PC-3 (cell line): ENCODE data around the gene KNTC1. TPM values are rescaled to one million over a fixed set of nuclear protein-coding genes. Genes with fewer than 3 reads are reported as not detected.
"Not testable (repeated sequence)": the region's sequence is repeated elsewhere in the genome, so short reads cannot be mapped to it uniquely, and the experiment has no call there.

Experiments
- ATAC-seq: fragments of 200-7000 bp; cut with Tn5 transposase; 2 replicates; pipeline ENCODE4 v1.9.1; 2020; ENCODE audit warnings: mild to moderate bottlenecking, moderate library complexity
- BruUV-seq: library from RNA; stranded (reverse); fragments of 400-500 nt; replicated peaks from 2 replicates; lab custom pipeline; 2021; lab: Mats Ljungman, UMichigan
- CTCF ChIA-PET: fragments of 300-600 bp; sonication (Branson Sonifier 250); formaldehyde crosslinking; loops from one replicate; lab custom pipeline; 2022; ENCODE audit warnings: antibody characterized with exemption; lab: Charles Lee
- POLR2A ChIA-PET: fragments of 300-600 bp; sonication (Branson Sonifier 250); formaldehyde crosslinking; loops from one replicate; lab custom pipeline; 2022; ENCODE audit warnings: antibody characterized with exemption; ENCODE audit not compliant: unreplicated experiment; lab: Charles Lee
- DNase-seq: peaks from one replicate; pipeline ENCODE4 v3.0.0-alpha.2; 2015
- H2AFZ ChIP-seq: fragments of 300-600 bp; sonication (generic); 2 replicates; pipeline ENCODE4 v1.6.0; 2016; ENCODE audit warnings: antibody characterized with exemption, low read length
- H3F3A ChIP-seq: fragments of 300-600 bp; sonication (generic); one replicate; pipeline ENCODE4 v1.6.0; 2017; ENCODE audit warnings: antibody characterized with exemption, low read length, control low read depth, mild to moderate bottlenecking; ENCODE audit not compliant: unreplicated experiment
- H3K27ac ChIP-seq: fragments of 300-600 bp; sonication (generic); 2 replicates; pipeline ENCODE4 v1.5.1; 2016; ENCODE audit warnings: mild to moderate bottlenecking, low read length
- H3K27me3 ChIP-seq: fragments of 300-600 bp; sonication (generic); 2 replicates; pipeline ENCODE4 v1.6.1; 2016; ENCODE audit warnings: low read length, mixed read lengths
- H3K36me3 ChIP-seq: fragments of 300-600 bp; sonication (generic); 2 replicates; pipeline ENCODE4 v1.6.1; 2016; ENCODE audit warnings: low read depth, mixed run types, low read length, mixed read lengths
- H3K4me1 ChIP-seq: fragments of 300-600 bp; sonication (generic); 2 replicates; pipeline ENCODE4 v1.5.1; 2016; ENCODE audit warnings: low read length; ENCODE audit not compliant: insufficient read depth
- H3K4me2 ChIP-seq: fragments of 300-600 bp; sonication (generic); 2 replicates; pipeline ENCODE4 v1.6.0; 2016; ENCODE audit warnings: low read length
- H3K4me3 ChIP-seq: fragments of 300-600 bp; sonication (generic); 2 replicates; pipeline ENCODE4 v1.5.1; 2016; ENCODE audit warnings: mild to moderate bottlenecking, low read length, mixed read lengths
- H3K79me2 ChIP-seq: fragments of 300-600 bp; sonication (generic); 2 replicates; pipeline ENCODE4 v1.6.1; 2017; ENCODE audit warnings: low read length, mixed read lengths
- H3K9ac ChIP-seq: fragments of 300-600 bp; sonication (generic); 2 replicates; pipeline ENCODE4 v1.6.0; 2016; ENCODE audit warnings: mild to moderate bottlenecking, low read length
- H3K9me2 ChIP-seq: fragments of 300-600 bp; sonication (generic); replicated peaks from 2 replicates; pipeline ENCODE4 v1.6.1; 2016; ENCODE audit warnings: mixed run types, low read length, mixed read lengths
- H3K9me3 ChIP-seq: fragments of 300-600 bp; sonication (generic); 2 replicates; pipeline ENCODE4 v1.6.1; 2016; ENCODE audit warnings: low read length, mixed read lengths
- H4K20me1 ChIP-seq: fragments of 300-600 bp; sonication (generic); 2 replicates; pipeline ENCODE4 v1.6.1; 2016; ENCODE audit warnings: low read length, mixed read lengths
- CTCF ChIP-seq: fragments of 300-600 bp; sonication (generic); conservative IDR thresholded peaks from 2 replicates; pipeline ENCODE4 v1.5.1; 2017; ENCODE audit warnings: antibody characterized with exemption, low read depth, mild to moderate bottlenecking, low read length
- EZH2 ChIP-seq: fragments of 300-600 bp; sonication (generic); IDR thresholded peaks from one replicate; pipeline ENCODE4 v1.6.1; 2017; ENCODE audit warnings: antibody characterized with exemption, mild to moderate bottlenecking, low read length; ENCODE audit not compliant: unreplicated experiment
- EZH2phosphoT487 ChIP-seq: fragments of 300-600 bp; sonication (generic); IDR thresholded peaks from 2 replicates; pipeline ENCODE4 v1.6.1; 2018; ENCODE audit warnings: mild to moderate bottlenecking, antibody characterized with exemption, low read length, borderline replicate concordance
- intact Hi-C: fragments of 100-400 bp; cut with micrococcal nuclease; formaldehyde crosslinking; loops from 2 replicates; pipeline ENCODE4 v1.9.0; 2023
- total RNA-seq: library from RNA; depleted of rRNA; stranded (reverse); fragments of >200 nt; gene quantifications from 2 replicates; pipeline ENCODE4 v1.2.3, GENCODE V29; 2014

Gene KNTC1
- total RNA-seq, 1 experiment from 2014 or later, result 80.3 TPM

- Histone ChIP-seq H3K79me2 (peaks cover 7% of the 10 kb centered on the region; the same call in 1 of the 2 replicates), H3K27me3 (no peaks in the 10 kb centered on the region), H3K4me1 (no peaks in the 10 kb centered on the region), H3K27ac (no peak overlapping the region), H3K4me2 (no peak overlapping the region), H4K20me1 (no peaks in the 10 kb centered on the region), H3K9ac (no peak overlapping the region), H3K4me3 (no peak overlapping the region), H2AFZ (no peak overlapping the region), H3K9me3 (no peaks in the 10 kb centered on the region), H3K36me3 (peaks cover 75% of the 10 kb centered on the region), H3F3A (peaks cover 4% of the 10 kb centered on the region), H3K9me2 (no peaks in the 10 kb centered on the region)
- no peak for TF ChIP-seq EZH2
- TF ChIP-seq CTCF, result no peak
- no peak for TF ChIP-seq EZH2phosphoT487
- no TSS peak for BruUV-seq
- POLR2A ChIA-PET, result interaction anchor here (0.6 kb wide), 1 partner anchor 88 kb away, joined by 3 read pairs; no protein-coding TSS in a partner anchor
- CTCF ChIA-PET, result interaction anchor here (1.0 kb wide), 1 partner anchor 87 kb away, joined by 8 read pairs; no protein-coding TSS in a partner anchor
- DNase-seq (peak; percentile 14), ATAC-seq (peak; percentile 59)
- intact Hi-C loops, result no loop called here
These were observed 40.1 kb upstream of the KNTC1 start for GRCh38 chr12:122486805-122487426.

- H3K9ac ChIP-seq, H3K27ac ChIP-seq, H3F3A ChIP-seq, intact Hi-C loops, H3K79me2 ChIP-seq, ATAC-seq, BruUV-seq, H3K9me2 ChIP-seq, H3K4me1 ChIP-seq, H3K27me3 ChIP-seq, H2AFZ ChIP-seq, DNase-seq, H3K4me2 ChIP-seq, H3K9me3 ChIP-seq, H4K20me1 ChIP-seq, POLR2A ChIA-PET, H3K4me3 ChIP-seq: not testable (repeated sequence)
- CTCF ChIA-PET, result interaction anchor here (0.7 kb wide), 1 partner anchor 272 kb away, joined by 4 read pairs; no protein-coding TSS in a partner anchor
- peaks cover 75% of the 10 kb centered on the region for H3K36me3 ChIP-seq
These were observed 39.2 kb upstream of the KNTC1 start for GRCh38 chr12:122487807-122488206.

- POLR2A ChIA-PET, result interaction anchor here (1.5 kb wide), 1 partner anchor 11 kb away, joined by 4 read pairs; the partner anchor contains the start of gene ZCCHC8
- no peaks in the 10 kb centered on the region for H3F3A ChIP-seq
- CTCF ChIA-PET, result no interaction called here
- peaks cover 11% of the 10 kb centered on the region; the same call in 1 of the 2 replicates for H3K79me2 ChIP-seq
- peaks cover 67% of the 10 kb centered on the region for H3K36me3 ChIP-seq
- H4K20me1 ChIP-seq, result no peaks in the 10 kb centered on the region
- H3K4me3 ChIP-seq, result no peak overlapping the region
- no peak overlapping the region for H3K4me2 ChIP-seq
- no TSS peak for BruUV-seq
- H2AFZ ChIP-seq, result no peak overlapping the region
- no peak for TF ChIP-seq EZH2
- no peak for TF ChIP-seq CTCF
- no peak for TF ChIP-seq EZH2phosphoT487
- H3K27ac ChIP-seq, result no peak overlapping the region
- H3K9me3 ChIP-seq, result no peaks in the 10 kb centered on the region
- H3K4me1 ChIP-seq, result no peaks in the 10 kb centered on the region
- DNase-seq (no peak), ATAC-seq (no peak)
- no peaks in the 10 kb centered on the region for H3K9me2 ChIP-seq
- H3K9ac ChIP-seq, result no peak overlapping the region
- H3K27me3 ChIP-seq, result no peaks in the 10 kb centered on the region
- intact Hi-C loops, result no loop called here
These were observed 38.0 kb upstream of the KNTC1 start for GRCh38 chr12:122489038-122489437.
